Panc1 (cell line): ENCODE data around the gene TMX4. TPM values are rescaled to one million over a fixed set of nuclear protein-coding genes. Genes with fewer than 3 reads are reported as not detected.

Experiments
- ATAC-seq: fragments of 200-7000 bp; cut with Tn5 transposase; 2 replicates; pipeline ENCODE4 v1.9.1; 2020; ENCODE audit warnings: mild to moderate bottlenecking, moderate library complexity
- BruUV-seq: library from RNA; stranded (reverse); fragments of 400-500 nt; replicated peaks from 2 replicates; lab custom pipeline; 2021; lab: Mats Ljungman, UMichigan
- CTCF ChIA-PET: fragments of 300-600 bp; sonication (Branson Sonifier 250); formaldehyde crosslinking; loops from one replicate; lab custom pipeline; 2022; ENCODE audit warnings: antibody characterized with exemption; lab: Charles Lee
- POLR2A ChIA-PET: fragments of 300-600 bp; sonication (Branson Sonifier 250); formaldehyde crosslinking; loops from one replicate; lab custom pipeline; 2022; ENCODE audit warnings: antibody characterized with exemption; lab: Charles Lee
- DNase-seq: peaks from one replicate; pipeline ENCODE4 v3.0.0-alpha.2; 2010; ENCODE audit warnings: low read depth, low spot score
- H3K27ac ChIP-seq: 2 replicates; pipeline ENCODE4 v1.5.1; 2011; ENCODE audit warnings: mild to moderate bottlenecking, low read length, inconsistent platforms
- H3K27me3 ChIP-seq: fragments of 200-500 bp; sonication (Bioruptor generic); 2 replicates; pipeline ENCODE4 v1.6.0; 2014; ENCODE audit warnings: low read length, inconsistent platforms; ENCODE audit not compliant: control insufficient read depth, insufficient read depth
- H3K36me3 ChIP-seq: fragments of 200-500 bp; sonication (Bioruptor generic); 2 replicates; pipeline ENCODE4 v1.5.1; 2014; ENCODE audit warnings: inconsistent platforms, mild to moderate bottlenecking, low read length, moderate library complexity; ENCODE audit not compliant: control insufficient read depth, insufficient read depth
- H3K4me1 ChIP-seq: 2 replicates; pipeline ENCODE4 v1.5.1; 2011; ENCODE audit warnings: inconsistent platforms, mild to moderate bottlenecking, low read length, moderate library complexity; ENCODE audit not compliant: control insufficient read depth, insufficient read depth
- H3K4me3 ChIP-seq, 2 experiments: 2 replicates each; pipeline ENCODE4 v1.5.1; 2011 to 2012; ENCODE audit warnings: low read depth in 2 of 2, low read length in 2 of 2, mild to moderate bottlenecking in 2 of 2, inconsistent platforms in 1 of 2, moderate library complexity in 1 of 2
- H3K9me3 ChIP-seq: fragments of 200-500 bp; sonication (Bioruptor generic); 2 replicates; pipeline ENCODE4 v1.5.1; 2014; ENCODE audit warnings: low read depth, mild to moderate bottlenecking, inconsistent platforms, low read length, moderate library complexity; ENCODE audit not compliant: control insufficient read depth, insufficient read depth
- POLR2AphosphoS5 ChIP-seq: IDR thresholded peaks from 2 replicates; pipeline ENCODE4 v1.6.1; 2012; ENCODE audit warnings: mild to moderate bottlenecking, low read depth, low read length, moderate library complexity
- SIN3A ChIP-seq: IDR thresholded peaks from 2 replicates; pipeline ENCODE4 v1.6.1; 2012; ENCODE audit warnings: low read depth, mild to moderate bottlenecking, low read length, moderate library complexity, borderline replicate concordance; ENCODE audit not compliant: insufficient read depth
- TCF7L2 ChIP-seq: IDR thresholded peaks from 2 replicates; pipeline ENCODE4 v1.6.1; 2011; ENCODE audit warnings: mild to moderate bottlenecking, low read depth, low read length, inconsistent platforms
- in situ Hi-C: cut with HindIII; loops from 2 replicates; pipeline ENCODE4 v1.10.0; 2016; ENCODE audit warnings: low sequenced_read_pairs, low pct_unique_long_range_greater_than_20kb
- intact Hi-C: fragments of 100-400 bp; cut with micrococcal nuclease; formaldehyde crosslinking; loops from one replicate; pipeline ENCODE4 v1.10.0; 2022; ENCODE audit not compliant: unreplicated experiment
- total RNA-seq: library from RNA; stranded (reverse); gene quantifications from one replicate; pipeline ENCODE4 v1.2.1, GENCODE V29; 2021; ENCODE audit not compliant: unreplicated experiment
- TF ChIP-seq, protein P1 (sequence below), 2 experiments: IDR thresholded peaks; 2 replicates each; pipeline ENCODE4 v1.6.1; 2011 to 2012; ENCODE audit warnings: low read depth in 2 of 2, control low read depth in 1 of 2, low read length in 1 of 2, mild to moderate bottlenecking in 1 of 2, moderate library complexity in 1 of 2; ENCODE audit not compliant: insufficient read depth in 1 of 2
- TF ChIP-seq, protein P2 (sequence below): fragments of 450-650 bp; IDR thresholded peaks from 2 replicates; pipeline ENCODE4 v1.5.1; 2017; ENCODE audit warnings: mild to moderate bottlenecking

Gene TMX4
- total RNA-seq, 1 experiment from 2014 or later: 34.6 TPM

DNA sequence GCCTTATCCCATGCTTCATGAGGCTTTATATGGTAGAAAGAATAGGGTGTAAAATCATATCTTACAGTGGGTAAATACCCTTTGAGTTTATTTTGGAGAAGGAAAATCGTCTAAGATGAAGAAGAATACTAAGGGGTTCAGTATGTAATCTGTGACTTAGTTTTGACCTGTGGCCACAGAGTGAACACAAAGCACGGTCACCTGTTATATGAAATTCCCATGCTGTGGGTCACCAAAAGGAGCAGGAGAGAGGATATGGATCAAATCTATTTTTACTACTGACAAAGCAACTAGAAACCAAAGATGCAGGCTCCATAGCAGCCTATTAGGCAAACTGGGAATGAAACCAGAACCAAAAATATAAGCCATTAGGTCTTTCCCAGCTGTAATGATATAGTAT, 75.7 kb downstream of the TMX4 start:
- no peaks in the 10 kb centered on the region for H3K27me3 ChIP-seq
- no peak overlapping the region for H3K27ac ChIP-seq
- ATAC-seq (no peak), DNase-seq (no peak)
- no peaks in the 10 kb centered on the region for H3K4me1 ChIP-seq
- in situ Hi-C loops: no loop called here
- no TSS peak for BruUV-seq
- H3K4me3 ChIP-seq: no peak overlapping the region
- CTCF ChIA-PET: no interaction called here
- intact Hi-C loops: no loop called here
- TF ChIP-seq, protein P1, sequence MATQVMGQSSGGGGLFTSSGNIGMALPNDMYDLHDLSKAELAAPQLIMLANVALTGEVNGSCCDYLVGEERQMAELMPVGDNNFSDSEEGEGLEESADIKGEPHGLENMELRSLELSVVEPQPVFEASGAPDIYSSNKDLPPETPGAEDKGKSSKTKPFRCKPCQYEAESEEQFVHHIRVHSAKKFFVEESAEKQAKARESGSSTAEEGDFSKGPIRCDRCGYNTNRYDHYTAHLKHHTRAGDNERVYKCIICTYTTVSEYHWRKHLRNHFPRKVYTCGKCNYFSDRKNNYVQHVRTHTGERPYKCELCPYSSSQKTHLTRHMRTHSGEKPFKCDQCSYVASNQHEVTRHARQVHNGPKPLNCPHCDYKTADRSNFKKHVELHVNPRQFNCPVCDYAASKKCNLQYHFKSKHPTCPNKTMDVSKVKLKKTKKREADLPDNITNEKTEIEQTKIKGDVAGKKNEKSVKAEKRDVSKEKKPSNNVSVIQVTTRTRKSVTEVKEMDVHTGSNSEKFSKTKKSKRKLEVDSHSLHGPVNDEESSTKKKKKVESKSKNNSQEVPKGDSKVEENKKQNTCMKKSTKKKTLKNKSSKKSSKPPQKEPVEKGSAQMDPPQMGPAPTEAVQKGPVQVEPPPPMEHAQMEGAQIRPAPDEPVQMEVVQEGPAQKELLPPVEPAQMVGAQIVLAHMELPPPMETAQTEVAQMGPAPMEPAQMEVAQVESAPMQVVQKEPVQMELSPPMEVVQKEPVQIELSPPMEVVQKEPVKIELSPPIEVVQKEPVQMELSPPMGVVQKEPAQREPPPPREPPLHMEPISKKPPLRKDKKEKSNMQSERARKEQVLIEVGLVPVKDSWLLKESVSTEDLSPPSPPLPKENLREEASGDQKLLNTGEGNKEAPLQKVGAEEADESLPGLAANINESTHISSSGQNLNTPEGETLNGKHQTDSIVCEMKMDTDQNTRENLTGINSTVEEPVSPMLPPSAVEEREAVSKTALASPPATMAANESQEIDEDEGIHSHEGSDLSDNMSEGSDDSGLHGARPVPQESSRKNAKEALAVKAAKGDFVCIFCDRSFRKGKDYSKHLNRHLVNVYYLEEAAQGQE (IDR thresholded peaks at IDR 0.05; ENCODE audit: insufficient read depth in 1 of 2, low read depth in 2 of 2, low read length in 1 of 2): no peak
- TF ChIP-seq, protein P2, sequence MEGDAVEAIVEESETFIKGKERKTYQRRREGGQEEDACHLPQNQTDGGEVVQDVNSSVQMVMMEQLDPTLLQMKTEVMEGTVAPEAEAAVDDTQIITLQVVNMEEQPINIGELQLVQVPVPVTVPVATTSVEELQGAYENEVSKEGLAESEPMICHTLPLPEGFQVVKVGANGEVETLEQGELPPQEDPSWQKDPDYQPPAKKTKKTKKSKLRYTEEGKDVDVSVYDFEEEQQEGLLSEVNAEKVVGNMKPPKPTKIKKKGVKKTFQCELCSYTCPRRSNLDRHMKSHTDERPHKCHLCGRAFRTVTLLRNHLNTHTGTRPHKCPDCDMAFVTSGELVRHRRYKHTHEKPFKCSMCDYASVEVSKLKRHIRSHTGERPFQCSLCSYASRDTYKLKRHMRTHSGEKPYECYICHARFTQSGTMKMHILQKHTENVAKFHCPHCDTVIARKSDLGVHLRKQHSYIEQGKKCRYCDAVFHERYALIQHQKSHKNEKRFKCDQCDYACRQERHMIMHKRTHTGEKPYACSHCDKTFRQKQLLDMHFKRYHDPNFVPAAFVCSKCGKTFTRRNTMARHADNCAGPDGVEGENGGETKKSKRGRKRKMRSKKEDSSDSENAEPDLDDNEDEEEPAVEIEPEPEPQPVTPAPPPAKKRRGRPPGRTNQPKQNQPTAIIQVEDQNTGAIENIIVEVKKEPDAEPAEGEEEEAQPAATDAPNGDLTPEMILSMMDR: no peak
- TF ChIP-seq POLR2AphosphoS5 (no peak), TCF7L2 (no peak), SIN3A (no peak)
- POLR2A ChIA-PET: no interaction called here
- H3K9me3 ChIP-seq: no peaks in the 10 kb centered on the region
- H3K36me3 ChIP-seq: no peaks in the 10 kb centered on the region

DNA sequence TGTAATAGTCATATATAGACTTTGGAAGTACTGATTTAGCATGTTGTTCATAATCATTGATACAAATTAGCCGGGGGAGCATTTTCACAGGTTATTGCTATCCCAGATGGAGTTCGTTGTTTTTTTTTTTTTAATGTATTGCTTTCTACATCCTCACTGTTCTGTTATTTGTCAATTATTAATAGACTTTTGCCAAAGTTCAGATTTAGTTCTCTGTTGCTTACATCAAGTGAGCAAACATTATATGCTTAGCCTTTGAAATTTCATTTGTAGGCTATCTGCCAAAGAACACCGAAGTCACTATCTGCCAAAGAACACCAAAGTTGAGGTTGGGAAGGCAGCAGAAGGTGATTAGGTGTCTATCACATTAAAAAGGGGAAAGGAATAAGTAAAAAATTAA, 79.2 kb downstream of the TMX4 start, which contains the start of gene HAO1:
Gene HAO1 (minus strand): TSS at position 118 of the 400 bp plus-strand sequence. CDS start 36 bp downstream, at position 82.
- in situ Hi-C loops: no loop called here
- TF ChIP-seq TCF7L2: no peak
- TF ChIP-seq, protein P2: no peak
- TF ChIP-seq POLR2AphosphoS5: no peak
- no peak for TF ChIP-seq SIN3A
- TF ChIP-seq, protein P1 (IDR thresholded peaks at IDR 0.05; ENCODE audit: insufficient read depth in 1 of 2, low read depth in 2 of 2, low read length in 1 of 2): no peak
- no peaks in the 10 kb centered on the region for H3K9me3 ChIP-seq
- intact Hi-C loops: no loop called here
- H3K36me3 ChIP-seq: no peaks in the 10 kb centered on the region
- ChIA-PET POLR2A (no interaction called here), CTCF (no interaction called here)
- H3K27me3 ChIP-seq: no peaks in the 10 kb centered on the region
- no peaks in the 10 kb centered on the region for H3K4me1 ChIP-seq
- no peak for ATAC-seq
- no peak within 1 kb of the TSS for H3K27ac ChIP-seq
- BruUV-seq: no TSS peak
- no peak within 1 kb of the TSS for H3K4me3 ChIP-seq
- no peak for DNase-seq
